Nasal cavity respiratory epithelium epithelial cell of viscerocranial mucosa (primary cell): ENCODE results near the gene DEFB129. TPM values are rescaled to one million over a fixed set of nuclear protein-coding genes. Genes with fewer than 3 reads are reported as not detected.

Source experiments
- total RNA-seq: library from RNA; depleted of rRNA; stranded (reverse); fragments of >200 nt; gene quantifications from 2 replicates; pipeline ENCODE4 v1.2.3, GENCODE V29; 2014

DEFB129 gene, protein sequence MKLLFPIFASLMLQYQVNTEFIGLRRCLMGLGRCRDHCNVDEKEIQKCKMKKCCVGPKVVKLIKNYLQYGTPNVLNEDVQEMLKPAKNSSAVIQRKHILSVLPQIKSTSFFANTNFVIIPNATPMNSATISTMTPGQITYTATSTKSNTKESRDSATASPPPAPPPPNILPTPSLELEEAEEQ
- total RNA-seq, result not detected in 2 replicates

DNA sequence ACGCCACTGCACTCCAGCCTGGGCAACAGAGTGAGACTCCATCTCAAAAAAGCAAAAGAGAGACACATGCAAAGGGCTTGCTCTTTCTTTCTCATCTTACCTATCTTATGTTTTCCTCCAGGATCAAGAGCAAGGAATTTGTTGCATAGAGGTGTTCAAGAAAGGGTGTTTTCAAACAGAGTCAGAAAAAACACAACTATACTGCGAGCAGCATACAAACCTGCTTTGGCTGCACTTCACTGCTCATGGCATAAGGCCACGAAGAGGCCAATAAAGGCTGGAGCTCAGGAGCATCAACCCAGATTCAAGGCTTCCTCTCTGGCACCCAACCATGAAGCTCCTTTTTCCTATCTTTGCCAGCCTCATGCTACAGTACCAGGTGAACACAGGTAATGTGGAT, at the start of gene DEFB129:
Gene DEFB129, plus strand, starts transcription at position 301 of the 400 bp plus-strand sequence. Its CDS starts 31 bp downstream, at position 332.

DNA sequence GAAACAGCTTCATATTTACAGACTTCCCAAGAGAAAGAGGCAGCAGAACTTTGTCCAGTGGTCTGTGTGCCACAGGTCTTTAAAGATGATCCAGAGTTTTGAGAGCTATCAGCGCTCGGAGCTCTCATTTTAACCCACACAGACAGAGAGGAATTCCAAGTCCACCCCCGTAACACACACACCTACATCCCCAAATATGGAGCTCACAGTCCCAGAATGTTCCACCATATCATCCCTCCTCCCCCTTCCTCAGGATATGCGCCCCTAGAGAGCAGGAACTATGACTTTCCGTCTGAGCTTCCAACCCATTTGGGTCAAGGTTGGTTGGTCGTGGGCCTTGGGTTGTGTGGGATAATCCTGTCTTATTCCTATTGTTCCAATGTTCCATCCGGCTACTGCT, 37.4 kb upstream of the DEFB129 start, which contains the start of gene DEFB128:
Gene DEFB128, minus strand, starts transcription at position 101 of the 400 bp plus-strand sequence. Its CDS starts 88 bp downstream, at position 13.

DNA sequence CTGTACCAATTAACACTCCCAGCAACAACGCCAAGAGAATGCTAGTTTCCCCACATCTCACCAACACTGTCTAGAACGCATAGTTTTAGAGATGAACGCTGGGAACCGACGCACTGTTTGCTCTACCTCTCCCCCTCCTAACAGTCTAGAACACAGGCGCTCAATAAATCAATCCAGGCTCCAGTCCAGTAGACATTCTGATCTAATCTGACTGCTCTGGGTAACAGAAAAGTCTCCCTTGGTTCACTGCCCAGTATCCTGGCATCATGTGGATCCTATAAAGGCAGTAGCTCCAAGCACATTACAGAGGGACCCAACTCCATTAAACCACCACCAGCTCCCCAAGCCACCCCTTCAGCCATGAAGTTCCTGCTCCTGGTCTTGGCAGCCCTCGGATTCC, 30.4 kb downstream of the DEFB129 start, which contains the start of gene DEFB132:
Gene DEFB132, plus strand, starts transcription at position 306 of the 400 bp plus-strand sequence. Its CDS starts 55 bp downstream, at position 361.

Other genes starting within 250 kb of the DEFB129 start
- not detected in 2 replicates for gene DEFB125, start 139.6 kb upstream of the DEFB129 start, total RNA-seq
- not detected in 2 replicates for gene DEFB126, start 84.7 kb upstream of the DEFB129 start, total RNA-seq
- gene DEFB127, start 69.8 kb upstream of the DEFB129 start, total RNA-seq, result not detected in 2 replicates
- not detected in 2 replicates for gene DEFB128, start 37.5 kb upstream of the DEFB129 start, total RNA-seq
- gene DEFB132, start 30.5 kb downstream of the DEFB129 start, total RNA-seq, result not detected in 2 replicates
- 0.68 and 2.5 TPM in 2 replicates for gene C20orf96, start 63.5 kb downstream of the DEFB129 start, total RNA-seq
- gene ZCCHC3, start 70.3 kb downstream of the DEFB129 start, total RNA-seq, result 10.3 and 15.7 TPM in 2 replicates
- 2.1 and 4.2 TPM in 2 replicates for gene SOX12, start 98.3 kb downstream of the DEFB129 start, total RNA-seq
- gene NRSN2, start 119.9 kb downstream of the DEFB129 start, total RNA-seq, result 6.2 and 25.6 TPM in 2 replicates
- gene TRIB3, start 153.5 kb downstream of the DEFB129 start, total RNA-seq, result 392 and 496 TPM in 2 replicates
- 214 and 263 TPM in 2 replicates for gene RBCK1, start 181.0 kb downstream of the DEFB129 start, total RNA-seq
- 30.8 and 50.0 TPM in 2 replicates for gene TBC1D20, start 235.3 kb downstream of the DEFB129 start, total RNA-seq